ENCODE data around the gene ARMC9. TPM values are rescaled to one million over a fixed set of nuclear protein-coding genes. Genes with fewer than 3 reads are reported as not detected.

The ARMC9 gene
- total RNA-seq, 1 experiment from 2014 or later, result 16.4 TPM

- H3K4me2 ChIP-seq (ENCODE audit: low read length), result no peak overlapping the region
- no peak for DNase-seq (ENCODE audit: low read depth, low spot score)
- no peak for ATAC-seq
- POLR2A ChIA-PET, result no interaction called here
- RAD21 ChIA-PET (ENCODE audit: low non-redundant PET in 1 of 2, low total read pairs in 2 of 2, uncharacterized antibody in 2 of 2, unreplicated experiment in 2 of 2), result no interaction called here
- H2AFZ ChIP-seq (ENCODE audit: low read depth, low read length, poor library complexity, severe bottlenecking), result no peak overlapping the region
- H3K9me3 ChIP-seq (ENCODE audit: control insufficient read depth in 1 of 2, insufficient read depth in 1 of 2, low read depth in 1 of 2, low read length in 2 of 2), result no peaks in the 10 kb centered on the region
- no peak overlapping the region for H3K9ac ChIP-seq (ENCODE audit: low read length)
- no peaks in the 10 kb centered on the region for H3K79me2 ChIP-seq (ENCODE audit: insufficient read depth, low read length)
- intact Hi-C loops (cut with micrococcal nuclease), result no loop called here
- peaks cover 0 to 7% of the 10 kb centered on the region in 2 experiments; a peak in 1 of 4 replicates for H3K4me1 ChIP-seq (ENCODE audit: control insufficient read depth in 1 of 2, insufficient read depth in 2 of 2, low read length in 2 of 2)
- TF ChIP-seq MAX (IDR thresholded peaks at IDR 0.05) (no peak), ELF1 (IDR thresholded peaks at IDR 0.05; ENCODE audit: borderline replicate concordance, low read depth) (no peak), ZBTB33 (IDR thresholded peaks at IDR 0.05; ENCODE audit: extremely low read depth, insufficient replicate concordance, low read length) (no peak), REST (IDR thresholded peaks at IDR 0.05; ENCODE audit: low read depth) (no peak), ZFX (IDR thresholded peaks at IDR 0.05) (no peak), CEBPB (IDR thresholded peaks at IDR 0.05; ENCODE audit: low read depth) (no peak)
- no peaks in the 10 kb centered on the region for H3K9me2 ChIP-seq (ENCODE audit: insufficient read depth)
- H3K27me3 ChIP-seq (ENCODE audit: insufficient read depth, low read length), result no peaks in the 10 kb centered on the region
- no peak overlapping the region for H3K4me3 ChIP-seq (replicated peaks in 1 of 2; ENCODE audit: low read depth in 1 of 2, low read length in 2 of 2)
- CTCF ChIA-PET, result no interaction called here
- no TSS peak for BruUV-seq (replicated peaks)
- H3K27ac ChIP-seq (ENCODE audit: low read depth, low read length), result no peak overlapping the region
- no peaks in the 10 kb centered on the region for H3K36me3 ChIP-seq (ENCODE audit: control insufficient read depth in 1 of 2, insufficient read depth in 2 of 2, low read length in 2 of 2)
- no peaks in the 10 kb centered on the region for H4K20me1 ChIP-seq (ENCODE audit: insufficient read depth)
Observed at GRCh38 chr2:231332388-231332787, 134.0 kb downstream of the ARMC9 start.
